A549 (cell line): ENCODE data around the gene STIMATE. TPM values are rescaled to one million over a fixed set of nuclear protein-coding genes. Genes with fewer than 3 reads are reported as not detected.

Experiments
- ATAC-seq, 2 experiments: fragments of 200-7000 bp in 1 of 2; fragments of >200 bp in 1 of 2; cut with Nextera tagmentation in 1 of 2; cut with Tn5 transposase in 1 of 2; 3 replicates each; pipeline versions ENCODE4 v1.8.0 to v1.9.1; 2018 to 2020; ENCODE audit warnings: mild to moderate bottlenecking in 1 of 2, moderate library complexity in 1 of 2
- CTCF ChIA-PET: fragments of 300-600 bp; sonication (Branson Sonifier 250); formaldehyde crosslinking; extraction: SDS; loops from one replicate; lab custom pipeline; 2021; ENCODE audit warnings: antibody characterized with exemption, inconsistent platforms; lab: Yijun Ruan, JAX
- POLR2A ChIA-PET: fragments of 350-600 bp; formaldehyde crosslinking; extraction: SDS; loops from one replicate; lab custom pipeline; 2021; ENCODE audit warnings: antibody characterized with exemption, inconsistent platforms; lab: Yijun Ruan, JAX
- DNase-seq, 2 experiments: peaks; one replicate each; pipeline versions ENCODE4 v3.0.0 to v3.0.0-alpha.2; 2011 to 2016; ENCODE audit warnings: low read depth in 1 of 2, low spot score in 1 of 2
- FAIRE-seq: peaks from 2 replicates; lab custom pipeline; 2011; peaks lifted over from hg19 to GRCh38; lab: Jason Lieb, UNC
- H3K27ac ChIP-seq, 2 experiments: fragments of >200 bp; sonication (Bioruptor Twin); formaldehyde crosslinking; 3 replicates each; pipeline ENCODE4 v1.5.1; 2016 to 2017
- H3K4me1 ChIP-seq: fragments of >200 bp; sonication (Bioruptor Twin); formaldehyde crosslinking; 3 replicates; pipeline ENCODE4 v1.6.1; 2016
- H3K4me2 ChIP-seq: fragments of >200 bp; sonication (Bioruptor Twin); formaldehyde crosslinking; 3 replicates; pipeline ENCODE4 v1.6.1; 2016
- H3K4me3 ChIP-seq: fragments of >200 bp; sonication (Bioruptor Twin); formaldehyde crosslinking; 3 replicates; pipeline ENCODE4 v1.5.1; 2016
- H3K9me3 ChIP-seq: fragments of >200 bp; sonication (Bioruptor Twin); formaldehyde crosslinking; 3 replicates; pipeline ENCODE4 v1.6.1; 2016
- CBX2 ChIP-seq: fragments of 200-600 bp; sonication (generic); IDR thresholded peaks from 2 replicates; pipeline ENCODE4 v1.6.1; 2016; ENCODE audit warnings: low read depth, mild to moderate bottlenecking, borderline replicate concordance
- GATA3 ChIP-seq: IDR thresholded peaks from 2 replicates; pipeline ENCODE4 v1.6.1; 2012; ENCODE audit warnings: borderline replicate concordance
- KDM1A ChIP-seq: fragments of 200-600 bp; sonication (generic); IDR thresholded peaks from 2 replicates; pipeline ENCODE4 v1.6.1; 2016; ENCODE audit warnings: low read depth, mild to moderate bottlenecking
- MAFK ChIP-seq: fragments of 450-650 bp; IDR thresholded peaks from 2 replicates; pipeline ENCODE4 v1.6.1; 2014; ENCODE audit not compliant: partially characterized antibody
- NPAS2 ChIP-seq: fragments of 250-450 bp; sonication (Bioruptor Pico); IDR thresholded peaks from 2 replicates; pipeline ENCODE4 v1.8.0; 2022; ENCODE audit warnings: mild to moderate bottlenecking, moderate library complexity, borderline replicate concordance
- POLR2AphosphoS2 ChIP-seq: conservative IDR thresholded peaks from 2 replicates; pipeline ENCODE4 v1.6.1; 2012; ENCODE audit warnings: low read length, improper control_type of control experiment, inconsistent platforms
- RAD21 ChIP-seq, 2 experiments: fragments of >200 bp in 1 of 2; sonication (Bioruptor Twin) in 1 of 2; formaldehyde crosslinking in 1 of 2; IDR thresholded peaks in 1 of 2; conservative IDR thresholded peaks in 1 of 2; 2 replicates in 1 of 2; 3 replicates in 1 of 2; pipeline ENCODE4 v1.6.1; 2012 to 2018; ENCODE audit warnings: inconsistent platforms in 1 of 2
- RNF2 ChIP-seq: fragments of 200-600 bp; sonication (generic); IDR thresholded peaks from 2 replicates; pipeline ENCODE4 v1.6.1; 2016; ENCODE audit warnings: low read depth, mild to moderate bottlenecking, antibody characterized with exemption, moderate library complexity, borderline replicate concordance
- SMC3 ChIP-seq: fragments of >200 bp; sonication (Bioruptor Twin); formaldehyde crosslinking; IDR thresholded peaks from 3 replicates; pipeline ENCODE4 v1.6.1; 2018; ENCODE audit warnings: inconsistent platforms
- TP53 ChIP-seq: fragments of 250-450 bp; sonication (Bioruptor Pico); IDR thresholded peaks from 2 replicates; pipeline ENCODE4 v1.5.0; 2021; ENCODE audit warnings: mild to moderate bottlenecking, moderate library complexity
- ZC3H11A ChIP-seq: fragments of 450-650 bp; IDR thresholded peaks from 2 replicates; pipeline ENCODE4 v1.6.1; 2014; ENCODE audit warnings: antibody characterized with exemption, mild to moderate bottlenecking
- ZNF302 ChIP-seq: fragments of 250-450 bp; sonication (Bioruptor Pico); IDR thresholded peaks from 2 replicates; pipeline ENCODE4 v1.9.0; 2021; ENCODE audit warnings: inconsistent platforms, mild to moderate bottlenecking, moderate library complexity
- ZSCAN20 ChIP-seq: fragments of 250-450 bp; sonication (Bioruptor Pico); IDR thresholded peaks from 2 replicates; pipeline ENCODE4 v1.8.0; 2022; ENCODE audit warnings: mild to moderate bottlenecking, moderate library complexity
- WGBS: methylation state at CpG from one replicate; pipeline ENCODE4 v1.1.6; 2017; ENCODE audit errors: missing lambda C conversion rate; 5-methylcytosine and 5-hydroxymethylcytosine counted together
- polyA plus RNA-seq, 4 experiments: library from polyadenylated mRNA; depleted of rRNA in 3 of 4; stranded (reverse); fragments of >200 nt; fragmentation: RNase III in 1 of 4; extraction: RNeasy Plus Mini Kit Qiagen cat#74134 plus additional on column Dnase treatment in 1 of 4; gene quantifications; 2 replicates in 3 of 4; 3 replicates in 1 of 4; pipeline ENCODE4 v1.2.3, GENCODE V29; 2011 to 2017
- TF ChIP-seq, protein P1 (sequence below): fragments of >200 bp; sonication (Bioruptor Twin); formaldehyde crosslinking; IDR thresholded peaks from 3 replicates; pipeline ENCODE4 v1.5.1; 2016
- TF ChIP-seq, protein P2 (sequence below): fragments of 450-650 bp; IDR thresholded peaks from 2 replicates; pipeline ENCODE4 v1.6.1; 2014; ENCODE audit warnings: antibody characterized with exemption
- TF ChIP-seq, protein P3 (sequence below): fragments of 250-450 bp; sonication (Bioruptor Pico); IDR thresholded peaks from 2 replicates; pipeline ENCODE4 v1.5.0; 2020; ENCODE audit warnings: low read depth, mild to moderate bottlenecking, moderate library complexity
- TF ChIP-seq, protein P4 (sequence below): fragments of >200 bp; sonication (Bioruptor Twin); formaldehyde crosslinking; IDR thresholded peaks from 3 replicates; pipeline ENCODE4 v1.6.1; 2016

The STIMATE gene
- polyA plus RNA-seq, 2 of the 4 experiments (the other 2 are of a cell fraction), result 5.2 to 5.5 TPM

DNA sequence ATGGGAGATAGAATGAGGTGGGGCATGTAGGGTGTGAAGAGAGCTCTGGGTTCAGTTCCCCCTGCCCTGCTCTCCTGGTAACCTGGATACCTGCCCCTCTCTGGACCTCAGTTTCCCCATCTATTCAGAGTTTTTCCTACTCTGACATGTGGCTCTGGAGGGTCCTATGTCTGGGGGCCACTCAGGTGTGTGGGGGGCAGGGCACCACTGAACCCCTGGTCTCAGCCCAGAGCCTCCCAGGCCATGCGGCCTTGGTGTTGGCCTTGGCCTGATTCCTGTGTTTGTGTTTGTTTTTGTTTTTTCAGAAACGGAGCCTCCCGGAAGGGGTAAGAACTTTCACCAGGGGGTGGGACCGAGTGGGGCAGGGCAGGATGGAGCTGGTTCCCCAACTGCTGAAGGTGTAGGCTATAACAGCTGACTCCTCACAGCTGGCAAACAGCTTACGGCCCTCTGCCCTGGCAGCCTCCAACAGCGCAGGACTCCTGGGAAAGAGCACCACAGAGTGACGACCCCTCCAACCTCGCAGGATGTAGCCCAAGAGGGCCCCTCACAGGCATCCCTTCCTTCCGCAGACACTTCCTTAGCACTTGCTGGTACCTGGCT is 101.9 kb downstream of the STIMATE start:
- WGBS, result 51% methylated on average over 3 of the region's 9 CpGs
- Histone ChIP-seq H3K4me3 (no peak overlapping the region), H3K4me1 (no peaks in the 10 kb centered on the region), H3K9me3 (no peaks in the 10 kb centered on the region), H3K27ac (no peak overlapping the region), H3K4me2 (no peak overlapping the region)
- FAIRE-seq (no peak), DNase-seq (no peak), ATAC-seq (no peak)
- ChIA-PET CTCF (interaction anchor here (0.5 to 3.6 kb wide), 3 partner anchors 20 to 295 kb away, joined by 3 to 11 read pairs (median 4); no protein-coding TSS in a partner anchor), POLR2A (no interaction called here)
- TF ChIP-seq NPAS2 (no peak), SMC3 (no peak), MAFK (no peak)

DNA sequence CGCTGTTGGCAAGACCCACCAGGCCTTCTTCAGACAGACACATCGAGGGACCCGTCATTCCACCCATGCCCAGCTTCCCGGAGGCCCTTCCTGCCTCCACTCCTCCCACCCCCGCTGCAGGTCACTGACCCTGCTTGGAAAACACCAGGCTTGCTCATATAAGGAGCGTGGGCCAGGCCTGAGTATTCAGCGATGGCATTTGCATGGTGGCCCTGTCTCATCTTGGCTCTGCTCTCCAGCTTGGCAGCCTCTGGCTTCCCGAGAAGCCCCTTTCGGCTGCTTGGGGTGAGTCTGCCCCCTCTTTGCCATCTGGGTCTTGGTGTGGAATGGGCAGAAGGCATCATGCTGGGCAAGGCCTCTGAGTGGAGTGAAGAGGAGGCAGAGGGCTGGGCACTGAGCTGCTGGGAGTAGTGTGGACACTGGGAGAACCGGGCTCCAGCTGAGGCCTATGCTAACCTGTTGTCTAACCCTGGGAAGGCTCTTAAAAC is 102.7 kb downstream of the STIMATE start, which contains the start of gene ITIH3:
ITIH3 (plus strand) TSS at position 185 of the 488 bp plus-strand sequence; CDS start at position 193, 8 bp downstream.
- DNase-seq (no peak), FAIRE-seq (no peak)
- Histone ChIP-seq H3K4me2 (no peak within 1 kb of the TSS), H3K9me3 (no peaks in the 10 kb centered on the region), H3K4me1 (no peaks in the 10 kb centered on the region)
- TF ChIP-seq TP53 (CRISPR knock-in tag) (no peak), RNF2 (no peak), ZC3H11A (no peak), GATA3 (no peak), ZSCAN20 (CRISPR knock-in tag) (no peak), KDM1A (no peak), RAD21 (conservative IDR thresholded peaks at IDR 0.05 in 1 of 2, IDR thresholded peaks at IDR 0.05 in 1 of 2) (no peak), CBX2 (no peak), ZNF302 (no peak), POLR2AphosphoS2 (no peak)
- TF ChIP-seq, protein P1, sequence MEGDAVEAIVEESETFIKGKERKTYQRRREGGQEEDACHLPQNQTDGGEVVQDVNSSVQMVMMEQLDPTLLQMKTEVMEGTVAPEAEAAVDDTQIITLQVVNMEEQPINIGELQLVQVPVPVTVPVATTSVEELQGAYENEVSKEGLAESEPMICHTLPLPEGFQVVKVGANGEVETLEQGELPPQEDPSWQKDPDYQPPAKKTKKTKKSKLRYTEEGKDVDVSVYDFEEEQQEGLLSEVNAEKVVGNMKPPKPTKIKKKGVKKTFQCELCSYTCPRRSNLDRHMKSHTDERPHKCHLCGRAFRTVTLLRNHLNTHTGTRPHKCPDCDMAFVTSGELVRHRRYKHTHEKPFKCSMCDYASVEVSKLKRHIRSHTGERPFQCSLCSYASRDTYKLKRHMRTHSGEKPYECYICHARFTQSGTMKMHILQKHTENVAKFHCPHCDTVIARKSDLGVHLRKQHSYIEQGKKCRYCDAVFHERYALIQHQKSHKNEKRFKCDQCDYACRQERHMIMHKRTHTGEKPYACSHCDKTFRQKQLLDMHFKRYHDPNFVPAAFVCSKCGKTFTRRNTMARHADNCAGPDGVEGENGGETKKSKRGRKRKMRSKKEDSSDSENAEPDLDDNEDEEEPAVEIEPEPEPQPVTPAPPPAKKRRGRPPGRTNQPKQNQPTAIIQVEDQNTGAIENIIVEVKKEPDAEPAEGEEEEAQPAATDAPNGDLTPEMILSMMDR, result no peak
- TF ChIP-seq, protein P2, sequence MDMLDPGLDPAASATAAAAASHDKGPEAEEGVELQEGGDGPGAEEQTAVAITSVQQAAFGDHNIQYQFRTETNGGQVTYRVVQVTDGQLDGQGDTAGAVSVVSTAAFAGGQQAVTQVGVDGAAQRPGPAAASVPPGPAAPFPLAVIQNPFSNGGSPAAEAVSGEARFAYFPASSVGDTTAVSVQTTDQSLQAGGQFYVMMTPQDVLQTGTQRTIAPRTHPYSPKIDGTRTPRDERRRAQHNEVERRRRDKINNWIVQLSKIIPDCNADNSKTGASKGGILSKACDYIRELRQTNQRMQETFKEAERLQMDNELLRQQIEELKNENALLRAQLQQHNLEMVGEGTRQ, result no peak
- TF ChIP-seq, protein P3, sequence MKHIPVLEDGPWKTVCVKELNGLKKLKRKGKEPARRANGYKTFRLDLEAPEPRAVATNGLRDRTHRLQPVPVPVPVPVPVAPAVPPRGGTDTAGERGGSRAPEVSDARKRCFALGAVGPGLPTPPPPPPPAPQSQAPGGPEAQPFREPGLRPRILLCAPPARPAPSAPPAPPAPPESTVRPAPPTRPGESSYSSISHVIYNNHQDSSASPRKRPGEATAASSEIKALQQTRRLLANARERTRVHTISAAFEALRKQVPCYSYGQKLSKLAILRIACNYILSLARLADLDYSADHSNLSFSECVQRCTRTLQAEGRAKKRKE (CRISPR knock-in tag), result no peak
- TF ChIP-seq, protein P4, sequence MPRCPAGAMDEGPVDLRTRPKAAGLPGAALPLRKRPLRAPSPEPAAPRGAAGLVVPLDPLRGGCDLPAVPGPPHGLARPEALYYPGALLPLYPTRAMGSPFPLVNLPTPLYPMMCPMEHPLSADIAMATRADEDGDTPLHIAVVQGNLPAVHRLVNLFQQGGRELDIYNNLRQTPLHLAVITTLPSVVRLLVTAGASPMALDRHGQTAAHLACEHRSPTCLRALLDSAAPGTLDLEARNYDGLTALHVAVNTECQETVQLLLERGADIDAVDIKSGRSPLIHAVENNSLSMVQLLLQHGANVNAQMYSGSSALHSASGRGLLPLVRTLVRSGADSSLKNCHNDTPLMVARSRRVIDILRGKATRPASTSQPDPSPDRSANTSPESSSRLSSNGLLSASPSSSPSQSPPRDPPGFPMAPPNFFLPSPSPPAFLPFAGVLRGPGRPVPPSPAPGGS, result no peak
- TF ChIP-seq, all 56 proteins: peak for 0
- 74% methylated on average over 10 of the region's 10 CpGs for WGBS
- ChIA-PET CTCF (interaction anchor here (0.9 to 3.6 kb wide), 2 partner anchors 21 to 25 kb away, joined by 3 to 11 read pairs; no protein-coding TSS in a partner anchor), POLR2A (no interaction called here)
- Histone ChIP-seq H3K4me3 (no peak within 1 kb of the TSS), H3K27ac (no peak within 1 kb of the TSS)
- ATAC-seq, result no peak
